ENCODE measurements around the gene TPCN2.

DNA sequence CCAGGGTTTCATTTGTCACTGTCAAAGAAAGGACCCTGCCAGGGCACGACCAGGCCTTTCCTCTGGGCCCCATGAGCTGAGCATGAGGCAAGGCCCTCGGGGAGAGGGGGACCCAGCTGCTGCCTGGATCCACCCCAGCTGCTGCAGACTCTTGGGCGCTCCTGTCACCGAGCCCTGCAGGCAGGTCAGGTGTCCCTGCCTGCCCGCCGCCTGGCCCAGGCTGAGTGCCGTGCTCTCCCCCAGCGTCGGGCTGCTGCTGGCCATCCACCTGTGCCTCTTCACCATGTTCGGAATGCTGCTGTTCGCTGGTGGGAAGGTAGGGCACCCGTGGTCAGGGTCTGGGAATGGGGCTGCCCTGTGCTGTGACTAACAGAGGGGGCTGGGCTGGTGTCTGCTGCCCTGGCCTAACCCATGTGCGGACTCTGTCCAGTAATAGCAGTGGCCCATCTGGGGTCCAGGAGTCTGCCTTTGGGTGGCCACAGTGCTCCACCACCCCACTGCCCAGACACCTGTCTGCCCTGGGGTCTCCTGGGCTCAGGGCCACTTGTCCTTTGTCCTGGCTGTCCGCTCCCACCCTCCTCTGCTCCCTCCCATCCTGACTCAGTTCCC is 15.0 kb downstream of the TPCN2 start:
- TF ChIP-seq, protein P1, sequence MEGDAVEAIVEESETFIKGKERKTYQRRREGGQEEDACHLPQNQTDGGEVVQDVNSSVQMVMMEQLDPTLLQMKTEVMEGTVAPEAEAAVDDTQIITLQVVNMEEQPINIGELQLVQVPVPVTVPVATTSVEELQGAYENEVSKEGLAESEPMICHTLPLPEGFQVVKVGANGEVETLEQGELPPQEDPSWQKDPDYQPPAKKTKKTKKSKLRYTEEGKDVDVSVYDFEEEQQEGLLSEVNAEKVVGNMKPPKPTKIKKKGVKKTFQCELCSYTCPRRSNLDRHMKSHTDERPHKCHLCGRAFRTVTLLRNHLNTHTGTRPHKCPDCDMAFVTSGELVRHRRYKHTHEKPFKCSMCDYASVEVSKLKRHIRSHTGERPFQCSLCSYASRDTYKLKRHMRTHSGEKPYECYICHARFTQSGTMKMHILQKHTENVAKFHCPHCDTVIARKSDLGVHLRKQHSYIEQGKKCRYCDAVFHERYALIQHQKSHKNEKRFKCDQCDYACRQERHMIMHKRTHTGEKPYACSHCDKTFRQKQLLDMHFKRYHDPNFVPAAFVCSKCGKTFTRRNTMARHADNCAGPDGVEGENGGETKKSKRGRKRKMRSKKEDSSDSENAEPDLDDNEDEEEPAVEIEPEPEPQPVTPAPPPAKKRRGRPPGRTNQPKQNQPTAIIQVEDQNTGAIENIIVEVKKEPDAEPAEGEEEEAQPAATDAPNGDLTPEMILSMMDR (IDR thresholded peaks at IDR 0.05), result no peak
- no peak for TF ChIP-seq POLR2A (IDR thresholded peaks at IDR 0.05)
